ENCODE results near the gene KLRC2. TPM values are rescaled to one million over a fixed set of nuclear protein-coding genes. Genes with fewer than 3 reads are reported as not detected.

The KLRC2 gene
- total RNA-seq, 3 donors from 2014 or later (not counting 1 experiment from before 2014, with no cell fraction given) = 3.0 to 57.5 (median 11.4) TPM

- Histone ChIP-seq H3K36me3 (ENCODE audit: control insufficient read depth, insufficient read depth, low read length) (peaks cover 83% of the 10 kb centered on the region), H3K27ac (ENCODE audit: low read length) (peak overlapping the region; percentile 86), H3K27me3 (ENCODE audit: control insufficient read depth, insufficient read depth, low read length) (no peaks in the 10 kb centered on the region), H3K4me3 (ENCODE audit: low read length) (peak overlapping the region; percentile 92), H3K4me1 (ENCODE audit: control insufficient read depth, insufficient read depth, low read length) (peaks cover 16% of the 10 kb centered on the region), H3K9me3 (ENCODE audit: control insufficient read depth, insufficient read depth, low read length) (no peaks in the 10 kb centered on the region)
- ATAC-seq = peak; percentile 53 to 60 (median 60)
- H3K36me3 Mint-ChIP-seq = peaks cover 62% of the 10 kb centered on the region
- H3K4me3 Mint-ChIP-seq = peak overlapping the region; percentile 86
- no peaks in the 10 kb centered on the region for H3K27me3 Mint-ChIP-seq (ENCODE audit: low read depth in 2 of 2)
- no peak for TF ChIP-seq CTCF (IDR thresholded peaks at IDR 0.05)
- H3K4me1 Mint-ChIP-seq = peaks cover 66 to 77% of the 10 kb centered on the region in 2 donors
- intact Hi-C loops (cut with micrococcal nuclease) = loop anchor here (2.0 kb wide), 1 partner anchor 74 kb away; no protein-coding TSS in a partner anchor
- DNase-seq = no peak
- no peaks in the 10 kb centered on the region for H3K9me3 Mint-ChIP-seq
- no CpG with 5 or more reads among the region's 2 CpGs for WGBS (ENCODE audit: insufficient coverage)
- H3K27ac Mint-ChIP-seq = peak overlapping the region; percentile 89 to 91
Observed at GRCh38 chr12:10385166-10385613, 50.6 kb downstream of the KLRC2 start.

GRCh38 chr12:10384191-10384590, 51.6 kb downstream of the KLRC2 start:
- H3K27ac Mint-ChIP-seq = peak overlapping the region; percentile 89 to 91

GRCh38 chr12:10381928-10382628, 53.7 kb downstream of the KLRC2 start:
- Mint-ChIP-seq H3K9me3 (no peaks in the 10 kb centered on the region), H3K4me1 (peaks cover 72 to 83% of the 10 kb centered on the region in 2 donors), H3K36me3 (peaks cover 55% of the 10 kb centered on the region), H3K4me3 (peak overlapping the region; percentile 86), H3K27me3 (ENCODE audit: low read depth in 2 of 2) (no peaks in the 10 kb centered on the region), H3K27ac (peak overlapping the region; percentile 89 to 91)
- Histone ChIP-seq H3K27me3 (ENCODE audit: control insufficient read depth, insufficient read depth, low read length) (no peaks in the 10 kb centered on the region), H3K4me3 (ENCODE audit: low read length) (peak overlapping the region; percentile 92), H3K9me3 (ENCODE audit: control insufficient read depth, insufficient read depth, low read length) (no peaks in the 10 kb centered on the region), H3K4me1 (ENCODE audit: control insufficient read depth, insufficient read depth, low read length) (peaks cover 24% of the 10 kb centered on the region), H3K36me3 (ENCODE audit: control insufficient read depth, insufficient read depth, low read length) (peaks cover 95% of the 10 kb centered on the region), H3K27ac (ENCODE audit: low read length) (peak overlapping the region; percentile 84)
- peak; percentile 14 to 53 (median 46) for ATAC-seq
- WGBS (ENCODE audit: insufficient coverage) = 39% methylated on average over 3 of the region's 4 CpGs
- intact Hi-C loops (cut with micrococcal nuclease) = loop anchor here (2.0 to 5.0 kb wide), 2 partner anchors 15 to 70 kb away; partner anchors contain the start of gene KLRC1
- no peak for DNase-seq
- TF ChIP-seq CTCF (IDR thresholded peaks at IDR 0.05) = no peak

More at GRCh38 chr12:10384191-10384590, 51.6 kb downstream of the KLRC2 start:
- TF ChIP-seq CTCF (IDR thresholded peaks at IDR 0.05) = no peak
- DNase-seq = no peak
- H3K4me3 Mint-ChIP-seq = peak overlapping the region; percentile 86
- H3K27me3 Mint-ChIP-seq (ENCODE audit: low read depth in 2 of 2) = no peaks in the 10 kb centered on the region
- H3K27me3 ChIP-seq (ENCODE audit: control insufficient read depth, insufficient read depth, low read length) = no peaks in the 10 kb centered on the region
- peak overlapping the region; percentile 86 for H3K27ac ChIP-seq (ENCODE audit: low read length)
- H3K4me1 ChIP-seq (ENCODE audit: control insufficient read depth, insufficient read depth, low read length) = peaks cover 18% of the 10 kb centered on the region
- 36% methylated on average over 2 of the region's 3 CpGs for WGBS (ENCODE audit: insufficient coverage)
- no peak for ATAC-seq
- peaks cover 91% of the 10 kb centered on the region for H3K36me3 ChIP-seq (ENCODE audit: control insufficient read depth, insufficient read depth, low read length)
- no peaks in the 10 kb centered on the region for H3K9me3 Mint-ChIP-seq
- H3K4me3 ChIP-seq (ENCODE audit: low read length) = peak overlapping the region; percentile 92
- H3K9me3 ChIP-seq (ENCODE audit: control insufficient read depth, insufficient read depth, low read length) = no peaks in the 10 kb centered on the region
- H3K4me1 Mint-ChIP-seq = peaks cover 63 to 75% of the 10 kb centered on the region in 2 donors
- H3K36me3 Mint-ChIP-seq = peaks cover 56% of the 10 kb centered on the region
- intact Hi-C loops (cut with micrococcal nuclease) = loop anchor here (2.0 to 5.0 kb wide), 2 partner anchors 68 to 73 kb away; partner anchors contain the start of gene KLRC1

Other genes with a start within 250 kb of the KLRC2 start
- 100 to 1,000 TPM; 157 to 233 (median 160) TPM for gene GABARAPL1, start 223.1 kb downstream of the KLRC2 start, total RNA-seq
- 100 to 1,000 TPM; 568 to 782 (median 688) TPM for gene KLRD1, start 128.1 kb downstream of the KLRC2 start, total RNA-seq
- 100 to 1,000 TPM; 398 to 543 (median 515) TPM for gene KLRK1, start 46.0 kb downstream of the KLRC2 start, total RNA-seq
- 10 to 100 TPM; 15.9 to 54.7 (median 51.4) TPM for gene KLRC4, start 26.3 kb downstream of the KLRC2 start, total RNA-seq
- 10 to 100 TPM; 10.7 to 69.1 (median 49.8) TPM for gene KLRC3, start 15.4 kb downstream of the KLRC2 start, total RNA-seq
- 100 to 1,000 TPM in 1 of 3 donors, 10 to 100 TPM in 2; 30.0 to 180 (median 83.1) TPM for gene KLRC1, start 17.4 kb upstream of the KLRC2 start, total RNA-seq
- gene EIF2S3B, start 69.9 kb upstream of the KLRC2 start, total RNA-seq = under 1 TPM in 1 of 3 donors, not detected in 2; 0.88 TPM
- 10 to 100 TPM; 13.0 to 16.3 (median 13.1) TPM for gene MAGOHB, start 177.6 kb upstream of the KLRC2 start, total RNA-seq
- 1 to 10 TPM; 2.0 to 2.6 (median 2.4) TPM for gene STYK1, start 238.0 kb upstream of the KLRC2 start, total RNA-seq

Data from natural killer cell (primary cell).